Measurements from ENCODE around the gene TSC2. TPM values are rescaled to one million over a fixed set of nuclear protein-coding genes. Genes with fewer than 3 reads are reported as not detected.

The TSC2 gene
- total RNA-seq, 3 donors from 2014 or later = 41.6 to 52.4 (median 48.9) TPM

- DNase-seq (ENCODE audit: low spot score in 2 of 2) = no peak
- intact Hi-C loops (cut with DNase I; ENCODE audit: low total_unique reads) = no loop called here
- no peak for TF ChIP-seq POLR2AphosphoS5 (IDR thresholded peaks at IDR 0.05)
- no peak for TF ChIP-seq CTCF (IDR thresholded peaks at IDR 0.05)
- no peak for TF ChIP-seq POLR2A (IDR thresholded peaks at IDR 0.05)
- no peaks in the 10 kb centered on the region for H3K27me3 ChIP-seq
- H3K27ac ChIP-seq = no peak overlapping the region
- no peak overlapping the region for H3K4me3 ChIP-seq
- H3K4me1 ChIP-seq = no peaks in the 10 kb centered on the region
- no peaks in the 10 kb centered on the region for H3K36me3 ChIP-seq
- H3K9me3 ChIP-seq = no peaks in the 10 kb centered on the region
These were observed 15.0 kb downstream of the TSC2 start for GRCh38 chr16:2062801-2063200.

- no peak for DNase-seq (ENCODE audit: low spot score in 2 of 2)
- Histone ChIP-seq H3K4me3 (no peak overlapping the region), H3K4me1 (no peaks in the 10 kb centered on the region), H3K27me3 (no peaks in the 10 kb centered on the region), H3K36me3 (no peaks in the 10 kb centered on the region), H3K9me3 (no peaks in the 10 kb centered on the region), H3K27ac (no peak overlapping the region)
- intact Hi-C loops (cut with DNase I; ENCODE audit: low total_unique reads) = no loop called here
- TF ChIP-seq POLR2A (IDR thresholded peaks at IDR 0.05) (no peak), CTCF (IDR thresholded peaks at IDR 0.05) (no peak), POLR2AphosphoS5 (IDR thresholded peaks at IDR 0.05) (no peak)
These were observed 16.1 kb downstream of the TSC2 start for GRCh38 chr16:2063861-2064260.

DNA sequence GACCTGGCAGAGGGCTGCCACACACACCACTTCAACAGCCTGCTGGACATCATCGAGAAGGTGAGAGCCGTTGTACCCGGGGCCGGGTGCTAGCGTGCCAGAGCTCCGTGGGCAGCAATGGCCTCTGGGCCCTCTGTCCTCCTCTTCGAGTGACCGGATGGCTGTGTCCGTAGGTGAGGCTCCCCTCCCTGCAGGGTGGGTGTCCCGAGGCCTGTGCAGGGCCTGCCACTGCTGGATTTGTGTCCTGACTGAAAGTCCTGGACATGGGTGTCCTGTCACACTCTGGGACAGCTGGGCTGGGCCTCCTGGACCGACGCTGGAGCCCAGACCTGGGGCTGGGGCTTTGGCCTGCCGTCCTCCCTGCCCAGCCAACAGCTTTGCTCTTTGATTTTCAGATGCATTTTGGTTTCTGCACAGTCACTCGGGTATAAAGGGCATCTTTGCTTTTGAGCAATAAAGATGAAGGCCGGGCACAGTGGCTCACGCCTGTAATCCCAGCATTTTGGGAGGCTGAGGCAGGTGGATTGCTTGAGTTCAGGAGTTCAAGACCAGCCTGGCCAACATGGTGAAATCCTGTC, 16.7 kb downstream of the TSC2 start:
- Histone ChIP-seq H3K9me3 (no peaks in the 10 kb centered on the region), H3K4me3 (no peak overlapping the region), H3K36me3 (no peaks in the 10 kb centered on the region), H3K4me1 (no peaks in the 10 kb centered on the region), H3K27me3 (no peaks in the 10 kb centered on the region), H3K27ac (no peak overlapping the region)
- no peak for TF ChIP-seq POLR2AphosphoS5 (IDR thresholded peaks at IDR 0.05)
- TF ChIP-seq POLR2A (IDR thresholded peaks at IDR 0.05) = no peak
- TF ChIP-seq CTCF (IDR thresholded peaks at IDR 0.05) = no peak
- intact Hi-C loops (cut with DNase I; ENCODE audit: low total_unique reads) = no loop called here
- DNase-seq (ENCODE audit: low spot score in 2 of 2) = no peak

- Histone ChIP-seq H3K4me1 (no peaks in the 10 kb centered on the region), H3K36me3 (no peaks in the 10 kb centered on the region), H3K9me3 (no peaks in the 10 kb centered on the region), H3K27ac (no peak overlapping the region), H3K27me3 (no peaks in the 10 kb centered on the region), H3K4me3 (no peak overlapping the region)
- no peak for TF ChIP-seq CTCF (IDR thresholded peaks at IDR 0.05)
- no peak for TF ChIP-seq POLR2A (IDR thresholded peaks at IDR 0.05)
- TF ChIP-seq POLR2AphosphoS5 (IDR thresholded peaks at IDR 0.05) = no peak
- DNase-seq (ENCODE audit: low spot score in 2 of 2) = no peak
- intact Hi-C loops (cut with DNase I; ENCODE audit: low total_unique reads) = no loop called here
These were observed 18.4 kb downstream of the TSC2 start for GRCh38 chr16:2066139-2066538.

DNA sequence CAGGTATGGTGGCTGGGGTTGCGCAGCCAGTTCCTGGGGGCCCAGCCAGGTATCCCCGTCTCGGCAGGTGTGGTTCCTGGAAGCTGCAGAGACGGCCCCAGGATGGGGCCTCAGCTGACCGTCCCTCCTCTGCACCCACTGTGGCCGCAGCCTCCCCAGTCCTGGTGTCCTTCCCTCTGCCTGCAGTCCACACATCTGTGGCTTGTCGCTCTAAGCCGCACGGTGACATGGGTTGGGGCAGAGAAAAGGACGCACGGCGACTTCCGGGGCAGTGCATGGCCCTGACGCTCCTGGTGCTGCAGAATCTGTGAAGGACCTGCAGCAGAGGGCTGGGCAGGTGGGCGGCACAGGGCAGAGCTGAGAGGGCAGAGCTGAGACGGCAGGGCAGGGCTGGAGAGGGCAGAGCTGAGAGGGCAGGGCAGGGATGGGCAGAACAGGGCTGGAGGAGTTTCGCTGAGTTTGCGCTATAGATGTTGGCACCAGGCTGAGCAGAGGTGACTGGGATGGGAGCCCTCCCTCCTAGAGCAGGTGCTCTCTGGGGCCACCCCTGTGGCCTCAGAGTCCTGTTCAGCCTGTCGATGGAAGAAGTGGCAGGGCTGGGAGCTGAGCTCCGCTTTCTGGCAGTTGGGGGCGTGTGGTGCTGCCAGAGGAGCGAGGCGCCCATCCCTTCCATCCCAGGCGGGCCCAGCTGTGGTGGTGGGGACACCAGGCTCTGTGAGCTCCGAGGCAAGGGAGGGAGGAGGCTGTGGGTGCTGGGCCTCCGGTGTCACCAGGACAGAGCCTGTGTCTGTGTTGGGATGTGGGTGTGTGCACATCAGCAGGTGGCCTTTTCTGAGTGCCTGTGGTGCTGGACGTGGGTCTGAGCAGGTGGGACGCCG, 23.0 kb downstream of the TSC2 start:
- intact Hi-C loops (cut with DNase I; ENCODE audit: low total_unique reads) = no loop called here
- TF ChIP-seq POLR2AphosphoS5 (IDR thresholded peaks at IDR 0.05) (no peak), CTCF (IDR thresholded peaks at IDR 0.05) (no peak), POLR2A (IDR thresholded peaks at IDR 0.05) (no peak)
- Histone ChIP-seq H3K9me3 (no peaks in the 10 kb centered on the region), H3K27ac (no peak overlapping the region), H3K4me3 (no peak overlapping the region), H3K4me1 (no peaks in the 10 kb centered on the region), H3K36me3 (no peaks in the 10 kb centered on the region), H3K27me3 (no peaks in the 10 kb centered on the region)
- no peak for DNase-seq (ENCODE audit: low spot score in 2 of 2)

All from breast epithelium (tissue), 4 donors.